GM21528 (cell line): ENCODE measurements around the gene PHYHD1.

Source experiments
- ATAC-seq: cut with Tn5 transposase; IDR thresholded peaks from one replicate; pipeline ENCODE4 v1.9.1; 2021; ENCODE audit warnings: mild to moderate bottlenecking, moderate library complexity; ENCODE audit not compliant: unreplicated experiment, low FRiP score

Gene PHYHD1

GRCh38 chr9:128920381-128921058 is at the start of gene PHYHD1:
TSS of gene PHYHD1 (plus strand) at chr9:128920982. CDS start at chr9:128922324, 1,342 bp downstream.
- no peak for ATAC-seq

- no peak for ATAC-seq
Observed at GRCh38 chr9:128877852-128878251, 42.9 kb upstream of the PHYHD1 start.

GRCh38 chr9:128881884-128882676 is 38.7 kb upstream of the PHYHD1 start, which contains the start of the genes KYAT1 and LRRC8A:
TSS of gene KYAT1 (minus strand) at chr9:128881950. CDS start at chr9:128845405, 36,545 bp downstream.
TSS of gene LRRC8A (plus strand) at chr9:128882133. CDS start at chr9:128907165, 25,032 bp downstream.
- peak; percentile 81 for ATAC-seq

- ATAC-seq: peak; percentile 3
Observed at GRCh38 chr9:128882677-128883603, 37.8 kb upstream of the PHYHD1 start.

- no peak for ATAC-seq
Observed at GRCh38 chr9:128884164-128884563, 36.6 kb upstream of the PHYHD1 start.

GRCh38 chr9:128885376-128885775 is 35.4 kb upstream of the PHYHD1 start:
- no peak for ATAC-seq

GRCh38 chr9:128885798-128886197 is 35.0 kb upstream of the PHYHD1 start:
- ATAC-seq: no peak

- ATAC-seq: no peak
Observed at GRCh38 chr9:128886211-128886891, 34.4 kb upstream of the PHYHD1 start.

- ATAC-seq: no peak
Observed at GRCh38 chr9:128887049-128887448, 33.7 kb upstream of the PHYHD1 start.

GRCh38 chr9:128887914-128888350 is 32.9 kb upstream of the PHYHD1 start:
- no peak for ATAC-seq

GRCh38 chr9:128891321-128892220 is 29.2 kb upstream of the PHYHD1 start:
- no peak for ATAC-seq

- no peak for ATAC-seq
Observed at GRCh38 chr9:128892221-128892921, 28.4 kb upstream of the PHYHD1 start.

GRCh38 chr9:128893354-128893753 is 27.4 kb upstream of the PHYHD1 start:
- no peak for ATAC-seq

GRCh38 chr9:128894764-128895163 is 26.0 kb upstream of the PHYHD1 start:
- no peak for ATAC-seq

GRCh38 chr9:128895556-128895955 is 25.2 kb upstream of the PHYHD1 start:
- no peak for ATAC-seq

- no peak for ATAC-seq
Observed at GRCh38 chr9:128898382-128898781, 22.4 kb upstream of the PHYHD1 start.

- ATAC-seq: no peak
Observed at GRCh38 chr9:128898845-128899565, 21.8 kb upstream of the PHYHD1 start.
